ENCODE results near the gene PMS1. TPM values are rescaled to one million over a fixed set of nuclear protein-coding genes. Genes with fewer than 3 reads are reported as not detected.

Gene PMS1
- total RNA-seq, 3 donors from 2014 or later (not counting 1 experiment from before 2014, with no cell fraction given), result 28.9 to 32.3 (median 29.1) TPM

DNA sequence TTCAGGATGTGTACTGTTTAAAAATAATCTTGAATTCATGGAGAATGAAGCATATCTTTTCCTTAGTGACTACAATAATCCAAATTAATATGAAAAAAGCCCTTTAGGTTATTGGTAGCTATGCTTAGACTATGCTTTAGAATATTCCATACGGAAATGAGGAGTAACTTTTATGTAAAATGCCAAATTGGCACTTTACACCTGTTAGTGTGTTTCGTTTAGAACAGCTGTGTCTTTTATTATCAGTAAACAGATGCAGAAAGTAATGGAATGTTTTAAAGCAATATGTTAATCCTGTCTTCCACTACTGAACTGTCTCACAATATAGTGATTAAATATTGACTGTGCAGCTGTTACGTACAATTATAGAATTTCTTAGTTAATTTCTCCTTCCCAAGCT, 129.6 kb downstream of the PMS1 start:
- 80% methylated on average over 2 of the region's 3 CpGs for WGBS (ENCODE audit: insufficient coverage)
- H3K4me3 Mint-ChIP-seq, result no peak overlapping the region
- Histone ChIP-seq H3K4me3 (ENCODE audit: low read length) (no peak overlapping the region), H3K4me1 (ENCODE audit: control insufficient read depth, insufficient read depth, low read length) (no peaks in the 10 kb centered on the region), H3K36me3 (ENCODE audit: control insufficient read depth, insufficient read depth, low read length) (no peaks in the 10 kb centered on the region), H3K27me3 (ENCODE audit: control insufficient read depth, insufficient read depth, low read length) (peaks cover 4% of the 10 kb centered on the region), H3K27ac (ENCODE audit: low read length) (no peak overlapping the region), H3K9me3 (ENCODE audit: control insufficient read depth, insufficient read depth, low read length) (no peaks in the 10 kb centered on the region)
- no peak for ATAC-seq
- no peak for DNase-seq
- TF ChIP-seq, protein P1, sequence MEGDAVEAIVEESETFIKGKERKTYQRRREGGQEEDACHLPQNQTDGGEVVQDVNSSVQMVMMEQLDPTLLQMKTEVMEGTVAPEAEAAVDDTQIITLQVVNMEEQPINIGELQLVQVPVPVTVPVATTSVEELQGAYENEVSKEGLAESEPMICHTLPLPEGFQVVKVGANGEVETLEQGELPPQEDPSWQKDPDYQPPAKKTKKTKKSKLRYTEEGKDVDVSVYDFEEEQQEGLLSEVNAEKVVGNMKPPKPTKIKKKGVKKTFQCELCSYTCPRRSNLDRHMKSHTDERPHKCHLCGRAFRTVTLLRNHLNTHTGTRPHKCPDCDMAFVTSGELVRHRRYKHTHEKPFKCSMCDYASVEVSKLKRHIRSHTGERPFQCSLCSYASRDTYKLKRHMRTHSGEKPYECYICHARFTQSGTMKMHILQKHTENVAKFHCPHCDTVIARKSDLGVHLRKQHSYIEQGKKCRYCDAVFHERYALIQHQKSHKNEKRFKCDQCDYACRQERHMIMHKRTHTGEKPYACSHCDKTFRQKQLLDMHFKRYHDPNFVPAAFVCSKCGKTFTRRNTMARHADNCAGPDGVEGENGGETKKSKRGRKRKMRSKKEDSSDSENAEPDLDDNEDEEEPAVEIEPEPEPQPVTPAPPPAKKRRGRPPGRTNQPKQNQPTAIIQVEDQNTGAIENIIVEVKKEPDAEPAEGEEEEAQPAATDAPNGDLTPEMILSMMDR (IDR thresholded peaks at IDR 0.05), result no peak
- no peaks in the 10 kb centered on the region for H3K4me1 Mint-ChIP-seq
- H3K27ac Mint-ChIP-seq, result no peak overlapping the region
- intact Hi-C loops (cut with micrococcal nuclease), result no loop called here
- H3K9me3 Mint-ChIP-seq, result no peaks in the 10 kb centered on the region
- H3K36me3 Mint-ChIP-seq, result no peaks in the 10 kb centered on the region
- H3K27me3 Mint-ChIP-seq (ENCODE audit: low read depth in 2 of 2), result peaks cover 4 to 18% of the 10 kb centered on the region in 2 donors

DNA sequence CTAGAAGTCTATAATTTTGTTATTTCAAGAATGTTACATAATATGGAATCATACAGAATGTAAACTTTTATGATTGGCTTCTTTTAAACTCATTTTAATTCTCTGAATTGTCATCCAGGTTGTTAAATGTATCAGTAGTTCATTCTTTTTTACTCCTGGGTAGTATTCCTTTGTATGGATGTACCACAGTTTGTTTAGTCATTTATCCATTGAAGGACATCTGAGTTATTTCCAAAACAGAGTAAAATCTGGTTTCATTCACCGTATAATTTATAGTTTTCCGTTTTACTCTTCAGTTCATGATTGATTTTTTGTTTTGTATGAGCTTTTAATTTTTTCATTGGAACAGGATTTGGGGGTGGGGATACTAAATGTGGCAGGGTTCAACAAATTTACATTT, 132.4 kb downstream of the PMS1 start:
- DNase-seq (no peak), ATAC-seq (no peak)
- WGBS (ENCODE audit: insufficient coverage), result 100% methylated on average over 1 of the region's 2 CpGs
- Mint-ChIP-seq H3K36me3 (no peaks in the 10 kb centered on the region), H3K27ac (no peak overlapping the region), H3K4me1 (no peaks in the 10 kb centered on the region), H3K27me3 (ENCODE audit: low read depth in 2 of 2) (peaks cover 6 to 18% of the 10 kb centered on the region in 2 donors), H3K9me3 (no peaks in the 10 kb centered on the region), H3K4me3 (no peak overlapping the region)
- H3K27me3 ChIP-seq (ENCODE audit: control insufficient read depth, insufficient read depth, low read length), result peaks cover 4% of the 10 kb centered on the region
- TF ChIP-seq, protein P1 (IDR thresholded peaks at IDR 0.05), result no peak
- no peak overlapping the region for H3K4me3 ChIP-seq (ENCODE audit: low read length)
- H3K36me3 ChIP-seq (ENCODE audit: control insufficient read depth, insufficient read depth, low read length), result no peaks in the 10 kb centered on the region
- no peak overlapping the region for H3K27ac ChIP-seq (ENCODE audit: low read length)
- H3K9me3 ChIP-seq (ENCODE audit: control insufficient read depth, insufficient read depth, low read length), result no peaks in the 10 kb centered on the region
- intact Hi-C loops (cut with micrococcal nuclease), result no loop called here
- no peaks in the 10 kb centered on the region for H3K4me1 ChIP-seq (ENCODE audit: control insufficient read depth, insufficient read depth, low read length)

Other genes starting within 250 kb of the PMS1 start
- 1 to 10 TPM; 1.8 to 5.2 (median 4.4) TPM for gene SLC40A1, start 203.7 kb upstream of the PMS1 start, total RNA-seq
- 10 to 100 TPM; 17.5 to 30.4 (median 30.3) TPM for gene ASNSD1, start 123.0 kb upstream of the PMS1 start, total RNA-seq
- gene ANKAR, start 109.8 kb upstream of the PMS1 start, total RNA-seq, result 10 to 100 TPM; 12.9 to 18.0 (median 17.4) TPM
- gene OSGEPL1, start 21.7 kb upstream of the PMS1 start, total RNA-seq, result 10 to 100 TPM in 1 of 3 donors, 1 to 10 TPM in 2; 5.6 to 10.2 (median 8.5) TPM
- gene ORMDL1, start 111 bp upstream of the PMS1 start, total RNA-seq, result 100 to 1,000 TPM in 2 of 3 donors, 10 to 100 TPM in 1; 83.1 to 103 (median 101) TPM